Measurements from ENCODE around the gene TBCD. TPM values are rescaled to one million over a fixed set of nuclear protein-coding genes. Genes with fewer than 3 reads are reported as not detected.

Gene TBCD
- total RNA-seq, 2 experiments from 2014 or later, result 77.8 to 85.8 TPM

GRCh38 chr17:82823004-82823403 is 71.1 kb downstream of the TBCD start:
- no peak for DNase-seq

GRCh38 chr17:82825540-82826124 is 73.8 kb downstream of the TBCD start:
- no peak for ATAC-seq
- peaks cover 36% of the 10 kb centered on the region for H3K36me3 Mint-ChIP-seq (ENCODE audit: low read depth)
- no peak for DNase-seq
- CTCF ChIA-PET, result no interaction called here
- POLR2A ChIA-PET, result no interaction called here
- peaks cover 5% of the 10 kb centered on the region for H3K9me3 Mint-ChIP-seq
- no peak overlapping the region for H3K4me3 Mint-ChIP-seq
- no peak overlapping the region for H3K27ac Mint-ChIP-seq
- intact Hi-C loops (cut with micrococcal nuclease), result no loop called here
- no peaks in the 10 kb centered on the region for H3K27me3 Mint-ChIP-seq
- TF ChIP-seq CTCF (IDR thresholded peaks at IDR 0.05), result no peak
- H3K4me1 Mint-ChIP-seq (ENCODE audit: low read depth), result no peaks in the 10 kb centered on the region

More at GRCh38 chr17:82823004-82823403, 71.1 kb downstream of the TBCD start:
- H3K4me1 Mint-ChIP-seq (ENCODE audit: low read depth), result no peaks in the 10 kb centered on the region
- peaks cover 47% of the 10 kb centered on the region for H3K36me3 Mint-ChIP-seq (ENCODE audit: low read depth)
- no peak overlapping the region for H3K27ac Mint-ChIP-seq
- no peaks in the 10 kb centered on the region for H3K27me3 Mint-ChIP-seq
- POLR2A ChIA-PET, result interaction anchor here (1.0 kb wide), 1 partner anchor 42 kb away, joined by 3 read pairs; no protein-coding TSS in a partner anchor
- TF ChIP-seq CTCF (IDR thresholded peaks at IDR 0.05), result peak; percentile 21
- CTCF ChIA-PET, result no interaction called here
- no peak for ATAC-seq
- intact Hi-C loops (cut with micrococcal nuclease), result no loop called here
- no peak overlapping the region for H3K4me3 Mint-ChIP-seq
- peaks cover 10% of the 10 kb centered on the region for H3K9me3 Mint-ChIP-seq

GRCh38 chr17:82826211-82826610 is 74.3 kb downstream of the TBCD start:
- DNase-seq (no peak), ATAC-seq (no peak)
- TF ChIP-seq CTCF (IDR thresholded peaks at IDR 0.05), result no peak
- ChIA-PET CTCF (no interaction called here), POLR2A (no interaction called here)
- H3K36me3 Mint-ChIP-seq (ENCODE audit: low read depth), result peaks cover 31% of the 10 kb centered on the region
- H3K4me1 Mint-ChIP-seq (ENCODE audit: low read depth), result no peaks in the 10 kb centered on the region
- H3K27ac Mint-ChIP-seq, result no peak overlapping the region
- peaks cover 5% of the 10 kb centered on the region for H3K9me3 Mint-ChIP-seq
- no peak overlapping the region for H3K4me3 Mint-ChIP-seq
- intact Hi-C loops (cut with micrococcal nuclease), result no loop called here
- H3K27me3 Mint-ChIP-seq, result no peaks in the 10 kb centered on the region

- ChIA-PET POLR2A (no interaction called here), CTCF (no interaction called here)
- peaks cover 5% of the 10 kb centered on the region for H3K9me3 Mint-ChIP-seq
- intact Hi-C loops (cut with micrococcal nuclease), result no loop called here
- peaks cover 28% of the 10 kb centered on the region for H3K36me3 Mint-ChIP-seq (ENCODE audit: low read depth)
- no peaks in the 10 kb centered on the region for H3K4me1 Mint-ChIP-seq (ENCODE audit: low read depth)
- no peak for DNase-seq
- ATAC-seq, result no peak
- no peak overlapping the region for H3K27ac Mint-ChIP-seq
- no peaks in the 10 kb centered on the region for H3K27me3 Mint-ChIP-seq
- no peak for TF ChIP-seq CTCF (IDR thresholded peaks at IDR 0.05)
- no peak overlapping the region for H3K4me3 Mint-ChIP-seq
These were observed 75.1 kb downstream of the TBCD start for GRCh38 chr17:82826956-82827355.

- Mint-ChIP-seq H3K9me3 (peaks cover 5% of the 10 kb centered on the region), H3K27ac (no peak overlapping the region)
These were observed 77.1 kb downstream of the TBCD start for GRCh38 chr17:82828875-82829487.

More at GRCh38 chr17:82828875-82829487, 77.1 kb downstream of the TBCD start:
- CTCF ChIA-PET, result interaction anchor here (1.6 kb wide), 1 partner anchor 11 kb away, joined by 4 read pairs; no protein-coding TSS in a partner anchor
- Mint-ChIP-seq H3K4me1 (ENCODE audit: low read depth) (no peaks in the 10 kb centered on the region), H3K27me3 (no peaks in the 10 kb centered on the region), H3K36me3 (ENCODE audit: low read depth) (peaks cover 25% of the 10 kb centered on the region), H3K4me3 (no peak overlapping the region)
- intact Hi-C loops (cut with micrococcal nuclease), result no loop called here
- DNase-seq (no peak), ATAC-seq (no peak)
- no peak for TF ChIP-seq CTCF (IDR thresholded peaks at IDR 0.05)
- POLR2A ChIA-PET, result no interaction called here

Data from activated CD8-positive, alpha-beta T cell treated with anti-CD3 and anti-CD28 coated beads for 36 hours (primary cell).